Lower leg skin (tissue), 4 donors: ENCODE measurements around the gene ATXN1L. TPM values are rescaled to one million over a fixed set of nuclear protein-coding genes. Genes with fewer than 3 reads are reported as not detected.
A peak's percentile ranks its signal among the peaks of the same experiment; 100 is the strongest.

Source experiments
- DNase-seq, 2 donors: peaks; one replicate each; pipeline ENCODE4 v3.0.0-alpha.2; 2019; ENCODE audit warnings: low spot score in 2 of 2
- H3K4me3 ChIP-seq: fragments of 200-600 bp; sonication (generic); 2 replicates; pipeline ENCODE4 v1.5.1; 2017; ENCODE audit warnings: mild to moderate bottlenecking, low read depth; ENCODE audit not compliant: poor library complexity, severe bottlenecking
- POLR2A ChIP-seq, 2 donors: fragments of 450-650 bp; IDR thresholded peaks; one replicate each; pipeline ENCODE4 v1.6.1; 2016 to 2017; ENCODE audit warnings: antibody characterized with exemption in 2 of 2, mild to moderate bottlenecking in 1 of 2, moderate library complexity in 1 of 2
- WGBS, 2 donors: methylation state at CpG; one replicate each; pipeline ENCODE4 v1.1.5; 2018; 5-methylcytosine and 5-hydroxymethylcytosine counted together
- intact Hi-C: fragments of 100-400 bp; cut with DNase I; formaldehyde crosslinking; loops from one replicate; pipeline ENCODE4 v1.15.0; 2023; ENCODE audit warnings: low total_unique reads
- total RNA-seq, 4 donors: library from RNA; depleted of rRNA; stranded (reverse); fragments of >200 nt; gene quantifications; one replicate each; pipeline ENCODE4 v1.1.0, GENCODE V29; 2016
- TF ChIP-seq, protein P1 (sequence below), 3 donors: fragments of 450-650 bp; IDR thresholded peaks; one replicate each; pipeline ENCODE4 v1.5.1; 2016; ENCODE audit warnings: antibody characterized with exemption in 3 of 3, mild to moderate bottlenecking in 3 of 3, moderate library complexity in 2 of 3

ATXN1L gene
- total RNA-seq, 4 donors from 2014 or later: 21.8 to 29.7 (median 27.2) TPM

DNA sequence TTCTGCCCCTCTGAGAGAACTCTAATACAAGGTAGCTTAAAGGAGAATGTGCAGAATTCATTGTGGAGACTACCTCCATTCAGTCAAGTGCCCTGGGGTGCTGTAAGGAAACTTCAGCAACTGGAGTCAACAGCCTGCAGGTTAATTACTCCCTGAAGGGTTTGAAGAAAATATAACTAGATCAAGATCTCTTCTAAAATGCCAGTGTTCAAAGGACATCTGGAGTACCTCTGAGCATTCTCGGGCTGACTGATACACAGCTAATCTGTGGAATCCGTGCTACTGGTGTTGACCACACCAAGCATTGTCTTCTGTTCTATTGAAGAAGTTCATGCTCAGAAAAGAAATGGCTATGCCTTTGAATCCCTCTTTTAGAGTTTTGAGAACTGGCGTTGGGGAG, 11.5 kb upstream of the ATXN1L start:
- 84 to 88% methylated on average over 3 of the region's 3 CpGs for WGBS, 2 donors
- H3K4me3 ChIP-seq: no peak overlapping the region
- DNase-seq: no peak
- intact Hi-C loops: no loop called here
- TF ChIP-seq, protein P1, sequence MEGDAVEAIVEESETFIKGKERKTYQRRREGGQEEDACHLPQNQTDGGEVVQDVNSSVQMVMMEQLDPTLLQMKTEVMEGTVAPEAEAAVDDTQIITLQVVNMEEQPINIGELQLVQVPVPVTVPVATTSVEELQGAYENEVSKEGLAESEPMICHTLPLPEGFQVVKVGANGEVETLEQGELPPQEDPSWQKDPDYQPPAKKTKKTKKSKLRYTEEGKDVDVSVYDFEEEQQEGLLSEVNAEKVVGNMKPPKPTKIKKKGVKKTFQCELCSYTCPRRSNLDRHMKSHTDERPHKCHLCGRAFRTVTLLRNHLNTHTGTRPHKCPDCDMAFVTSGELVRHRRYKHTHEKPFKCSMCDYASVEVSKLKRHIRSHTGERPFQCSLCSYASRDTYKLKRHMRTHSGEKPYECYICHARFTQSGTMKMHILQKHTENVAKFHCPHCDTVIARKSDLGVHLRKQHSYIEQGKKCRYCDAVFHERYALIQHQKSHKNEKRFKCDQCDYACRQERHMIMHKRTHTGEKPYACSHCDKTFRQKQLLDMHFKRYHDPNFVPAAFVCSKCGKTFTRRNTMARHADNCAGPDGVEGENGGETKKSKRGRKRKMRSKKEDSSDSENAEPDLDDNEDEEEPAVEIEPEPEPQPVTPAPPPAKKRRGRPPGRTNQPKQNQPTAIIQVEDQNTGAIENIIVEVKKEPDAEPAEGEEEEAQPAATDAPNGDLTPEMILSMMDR (IDR thresholded peaks at IDR 0.05): no peak
- no peak for TF ChIP-seq POLR2A (IDR thresholded peaks at IDR 0.05)

DNA sequence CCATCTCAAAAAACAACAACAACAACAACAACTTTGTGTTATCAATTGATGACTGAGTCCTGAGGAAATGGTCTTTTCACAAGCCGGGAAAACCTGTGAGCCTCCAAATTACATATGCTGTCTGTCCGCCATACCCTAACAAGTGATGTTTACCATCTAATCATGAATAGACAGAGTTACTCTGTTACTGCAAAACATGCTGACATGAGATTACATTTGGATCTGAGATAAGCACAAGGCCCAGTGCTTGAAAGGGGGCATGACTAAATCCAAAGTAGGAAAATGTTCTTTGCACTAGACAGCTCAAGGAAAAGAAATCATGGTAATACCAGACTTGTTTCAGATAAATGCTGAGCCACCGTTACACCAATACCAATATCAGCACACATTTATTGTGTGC, 8.6 kb upstream of the ATXN1L start:
- TF ChIP-seq, protein P1 (IDR thresholded peaks at IDR 0.05): no peak
- no peak for TF ChIP-seq POLR2A (IDR thresholded peaks at IDR 0.05)
- DNase-seq: no peak
- H3K4me3 ChIP-seq: no peak overlapping the region
- WGBS, 2 donors: 93 to 95% methylated on average over 3 of the region's 3 CpGs
- intact Hi-C loops: no loop called here

DNA sequence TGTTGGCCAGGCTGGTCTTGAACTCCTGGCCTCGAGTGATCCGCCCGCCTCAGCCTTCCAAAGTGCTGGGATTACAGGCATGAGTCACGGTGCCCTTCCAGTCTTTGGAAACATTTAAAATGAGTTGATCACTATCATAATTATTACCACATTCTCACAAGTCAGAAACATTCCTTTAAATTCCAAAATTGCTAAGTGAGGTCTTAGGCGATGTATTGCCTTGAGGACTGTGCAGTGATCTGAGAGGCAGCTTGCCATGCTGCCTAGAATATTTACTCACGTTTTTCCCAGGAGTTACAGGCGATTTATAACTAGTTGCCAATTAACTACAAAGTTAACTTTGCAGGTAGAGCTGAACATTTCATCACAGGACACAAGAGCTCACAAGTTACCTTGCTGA, 5.7 kb upstream of the ATXN1L start:
- TF ChIP-seq POLR2A (IDR thresholded peaks at IDR 0.05): no peak
- TF ChIP-seq, protein P1 (IDR thresholded peaks at IDR 0.05): no peak
- intact Hi-C loops: no loop called here
- DNase-seq: no peak
- no peak overlapping the region for H3K4me3 ChIP-seq
- WGBS, 2 donors: 32 to 36% methylated on average over 7 of the region's 7 CpGs

DNA sequence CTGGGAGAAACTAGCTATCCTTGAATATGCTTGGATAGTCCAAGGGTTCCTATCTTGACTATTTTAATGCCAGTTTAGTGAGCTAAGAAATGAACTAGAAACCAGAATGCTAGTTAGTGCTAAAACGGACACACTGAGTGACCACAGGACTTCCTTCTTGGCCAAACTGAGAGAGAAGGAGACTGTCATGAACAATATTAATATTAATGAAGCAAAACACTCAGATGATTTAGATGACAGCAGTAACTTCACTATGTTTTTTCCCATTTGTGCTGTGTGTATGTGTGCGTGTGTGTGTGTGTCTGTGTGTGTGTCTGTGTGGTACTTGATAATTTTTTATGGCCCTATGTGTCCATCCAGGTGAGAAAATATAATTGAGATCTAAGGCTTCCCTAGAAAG, 2.2 kb upstream of the ATXN1L start:
- intact Hi-C loops: no loop called here
- DNase-seq: no peak
- 59 to 68% methylated on average over 2 of the region's 2 CpGs for WGBS, 2 donors
- no peak overlapping the region for H3K4me3 ChIP-seq
- no peak for TF ChIP-seq POLR2A (IDR thresholded peaks at IDR 0.05)
- TF ChIP-seq, protein P1 (IDR thresholded peaks at IDR 0.05): no peak

DNA sequence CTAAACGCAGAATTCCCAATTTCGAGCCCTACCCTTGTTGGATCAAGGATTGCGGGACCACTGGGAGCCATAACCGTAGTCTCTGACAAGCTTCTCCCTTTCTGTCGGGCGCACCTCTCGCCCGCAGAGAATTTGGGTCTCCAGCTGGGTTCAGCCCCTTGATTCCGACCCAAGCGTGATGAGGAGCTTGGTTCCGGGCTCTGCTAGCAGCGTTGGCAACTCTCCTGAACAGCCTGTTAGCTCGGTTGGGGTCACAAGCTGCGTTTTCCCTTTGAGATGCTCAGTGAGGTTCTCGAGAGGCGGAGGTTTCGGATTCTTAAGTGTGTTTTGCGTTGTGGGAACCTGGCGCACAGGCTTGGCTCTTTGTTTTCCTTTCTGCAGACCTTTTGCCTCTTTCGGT, 655 bp downstream of the ATXN1L start:
- 0 to 1% methylated on average over 18 to 19 of the region's 20 CpGs for WGBS, 2 donors
- intact Hi-C loops: no loop called here
- no peak for DNase-seq
- H3K4me3 ChIP-seq: peak overlapping the region; percentile 90
- TF ChIP-seq POLR2A (IDR thresholded peaks at IDR 0.05): no peak
- TF ChIP-seq, protein P1 (IDR thresholded peaks at IDR 0.05): no peak

DNA sequence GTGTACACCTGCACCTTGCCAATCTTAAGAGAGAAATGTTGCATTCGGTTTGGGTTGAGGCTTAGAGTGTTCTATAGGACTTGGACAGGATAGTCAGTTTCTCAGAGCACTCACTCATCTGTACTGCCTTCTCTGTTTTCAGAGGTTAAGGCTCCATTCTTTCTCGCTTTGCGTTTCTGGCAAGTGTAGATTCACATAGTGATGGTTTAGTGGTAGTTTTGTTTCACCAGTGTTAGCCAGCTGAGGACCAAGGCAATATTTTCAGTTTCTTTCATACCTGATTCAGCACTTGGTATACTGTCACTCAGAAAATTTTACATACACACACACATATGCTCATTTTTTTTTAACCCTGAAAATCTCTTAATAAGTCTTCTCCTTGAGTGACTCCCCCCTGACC, 1.3 kb downstream of the ATXN1L start:
- 59 to 64% methylated on average over 3 of the region's 3 CpGs for WGBS, 2 donors
- intact Hi-C loops: no loop called here
- DNase-seq: no peak
- H3K4me3 ChIP-seq: peak overlapping the region; percentile 90
- TF ChIP-seq, protein P1 (IDR thresholded peaks at IDR 0.05): no peak
- TF ChIP-seq POLR2A (IDR thresholded peaks at IDR 0.05): no peak
